ENCODE results near the gene CEP57L1. TPM values are rescaled to one million over a fixed set of nuclear protein-coding genes. Genes with fewer than 3 reads are reported as not detected.

CEP57L1 gene
- total and polyA plus RNA-seq, 2 experiments from 2014 or later, result 17.1 to 20.2 TPM

DNA sequence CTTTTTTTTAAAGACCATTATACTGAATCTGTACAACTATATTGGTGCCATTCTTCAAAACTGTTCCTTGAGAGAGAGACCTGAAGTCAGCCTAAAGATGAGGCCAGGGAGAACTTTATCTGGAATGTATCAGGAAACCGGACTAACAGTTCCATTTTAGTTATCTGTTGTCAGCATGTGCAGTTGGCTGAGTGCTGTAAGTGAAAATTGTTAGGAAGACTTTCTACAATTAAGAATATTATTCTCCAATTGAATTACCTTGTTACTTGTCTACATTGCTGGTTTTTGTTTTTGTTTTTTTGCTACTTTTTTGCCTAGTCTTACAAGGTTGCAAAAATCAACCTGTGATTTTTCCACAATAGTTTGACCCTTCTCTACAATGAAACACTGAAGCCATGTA is 7.5 kb downstream of the CEP57L1 start:
- no peaks in the 10 kb centered on the region for H3K4me1 ChIP-seq (ENCODE audit: insufficient read depth)
- H3K9me2 ChIP-seq (ENCODE audit: insufficient read depth), result no peaks in the 10 kb centered on the region
- H3K4me3 Mint-ChIP-seq, result no peak overlapping the region
- H3K4me2 ChIP-seq, result no peak overlapping the region
- H4K20me1 ChIP-seq (replicated peaks; ENCODE audit: insufficient read depth), result 0 out of 2 replicates have a peak, but pooled peaks cover 5% of the 10 kb centered on the region
- no peak overlapping the region for H3K27ac ChIP-seq (ENCODE audit: low read depth)
- no peaks in the 10 kb centered on the region for H3K36me3 Mint-ChIP-seq (ENCODE audit: low read depth)
- no peaks in the 10 kb centered on the region for H3K36me3 ChIP-seq (ENCODE audit: insufficient read depth)
- DNase-seq (ENCODE audit: low spot score) (no peak), ATAC-seq (no peak)
- H3K4me3 ChIP-seq, result no peak overlapping the region
- no peaks in the 10 kb centered on the region for H3K27me3 Mint-ChIP-seq (ENCODE audit: insufficient read depth, low read depth, poor library complexity)
- no peaks in the 10 kb centered on the region for H3K79me2 ChIP-seq (replicated peaks; ENCODE audit: insufficient read depth)
- no peaks in the 10 kb centered on the region for H3K4me1 Mint-ChIP-seq
- no peak overlapping the region for H3K27ac Mint-ChIP-seq
- no peaks in the 10 kb centered on the region for H3K27me3 ChIP-seq (ENCODE audit: insufficient read depth)
- no peaks in the 10 kb centered on the region for H3K9me3 Mint-ChIP-seq
- H3F3A ChIP-seq (replicated peaks; ENCODE audit: low read depth), result no peaks in the 10 kb centered on the region
- H2AFZ ChIP-seq, result no peak overlapping the region
- TF ChIP-seq NANOG (IDR thresholded peaks at IDR 0.05; ENCODE audit: borderline replicate concordance), result no peak
- TF ChIP-seq, protein P1, sequence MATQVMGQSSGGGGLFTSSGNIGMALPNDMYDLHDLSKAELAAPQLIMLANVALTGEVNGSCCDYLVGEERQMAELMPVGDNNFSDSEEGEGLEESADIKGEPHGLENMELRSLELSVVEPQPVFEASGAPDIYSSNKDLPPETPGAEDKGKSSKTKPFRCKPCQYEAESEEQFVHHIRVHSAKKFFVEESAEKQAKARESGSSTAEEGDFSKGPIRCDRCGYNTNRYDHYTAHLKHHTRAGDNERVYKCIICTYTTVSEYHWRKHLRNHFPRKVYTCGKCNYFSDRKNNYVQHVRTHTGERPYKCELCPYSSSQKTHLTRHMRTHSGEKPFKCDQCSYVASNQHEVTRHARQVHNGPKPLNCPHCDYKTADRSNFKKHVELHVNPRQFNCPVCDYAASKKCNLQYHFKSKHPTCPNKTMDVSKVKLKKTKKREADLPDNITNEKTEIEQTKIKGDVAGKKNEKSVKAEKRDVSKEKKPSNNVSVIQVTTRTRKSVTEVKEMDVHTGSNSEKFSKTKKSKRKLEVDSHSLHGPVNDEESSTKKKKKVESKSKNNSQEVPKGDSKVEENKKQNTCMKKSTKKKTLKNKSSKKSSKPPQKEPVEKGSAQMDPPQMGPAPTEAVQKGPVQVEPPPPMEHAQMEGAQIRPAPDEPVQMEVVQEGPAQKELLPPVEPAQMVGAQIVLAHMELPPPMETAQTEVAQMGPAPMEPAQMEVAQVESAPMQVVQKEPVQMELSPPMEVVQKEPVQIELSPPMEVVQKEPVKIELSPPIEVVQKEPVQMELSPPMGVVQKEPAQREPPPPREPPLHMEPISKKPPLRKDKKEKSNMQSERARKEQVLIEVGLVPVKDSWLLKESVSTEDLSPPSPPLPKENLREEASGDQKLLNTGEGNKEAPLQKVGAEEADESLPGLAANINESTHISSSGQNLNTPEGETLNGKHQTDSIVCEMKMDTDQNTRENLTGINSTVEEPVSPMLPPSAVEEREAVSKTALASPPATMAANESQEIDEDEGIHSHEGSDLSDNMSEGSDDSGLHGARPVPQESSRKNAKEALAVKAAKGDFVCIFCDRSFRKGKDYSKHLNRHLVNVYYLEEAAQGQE (IDR thresholded peaks at IDR 0.05; ENCODE audit: unreplicated experiment), result no peak
- no peak for TF ChIP-seq EZH2phosphoT487 (IDR thresholded peaks at IDR 0.05; ENCODE audit: unreplicated experiment)
- TF ChIP-seq, protein P2, sequence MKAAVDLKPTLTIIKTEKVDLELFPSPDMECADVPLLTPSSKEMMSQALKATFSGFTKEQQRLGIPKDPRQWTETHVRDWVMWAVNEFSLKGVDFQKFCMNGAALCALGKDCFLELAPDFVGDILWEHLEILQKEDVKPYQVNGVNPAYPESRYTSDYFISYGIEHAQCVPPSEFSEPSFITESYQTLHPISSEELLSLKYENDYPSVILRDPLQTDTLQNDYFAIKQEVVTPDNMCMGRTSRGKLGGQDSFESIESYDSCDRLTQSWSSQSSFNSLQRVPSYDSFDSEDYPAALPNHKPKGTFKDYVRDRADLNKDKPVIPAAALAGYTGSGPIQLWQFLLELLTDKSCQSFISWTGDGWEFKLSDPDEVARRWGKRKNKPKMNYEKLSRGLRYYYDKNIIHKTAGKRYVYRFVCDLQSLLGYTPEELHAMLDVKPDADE (IDR thresholded peaks at IDR 0.05), result no peak
- no peak for TF ChIP-seq EZH2 (IDR thresholded peaks at IDR 0.05; ENCODE audit: low read depth, unreplicated experiment)
- no peak for TF ChIP-seq STAT1 (IDR thresholded peaks at IDR 0.05; ENCODE audit: unreplicated experiment)
- TF ChIP-seq JUNB (IDR thresholded peaks at IDR 0.05; ENCODE audit: unreplicated experiment), result no peak
- no peak for TF ChIP-seq POLR2AphosphoS5 (IDR thresholded peaks at IDR 0.05; ENCODE audit: low read depth)

DNA sequence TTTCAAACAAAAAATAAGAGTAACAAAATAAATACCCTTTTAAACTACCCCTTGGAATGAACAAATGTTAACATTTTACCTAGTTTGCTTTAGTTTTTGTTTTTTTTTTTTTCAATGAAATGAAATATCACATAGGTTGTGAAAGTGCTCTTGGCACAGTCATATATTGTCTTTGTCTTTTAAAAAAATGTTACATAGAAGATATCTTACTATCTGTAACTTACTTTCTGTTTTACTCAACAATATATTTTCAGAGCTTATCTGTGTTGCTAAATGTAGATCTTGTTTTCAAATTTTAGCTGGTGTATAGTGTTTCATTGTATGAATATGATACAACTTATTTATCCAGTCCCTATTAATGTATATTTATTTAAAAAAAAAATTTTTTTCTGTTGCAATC is 8.6 kb downstream of the CEP57L1 start:
- no peaks in the 10 kb centered on the region for H3K79me2 ChIP-seq (replicated peaks; ENCODE audit: insufficient read depth)
- H3K36me3 ChIP-seq (ENCODE audit: insufficient read depth), result no peaks in the 10 kb centered on the region
- H3F3A ChIP-seq (replicated peaks; ENCODE audit: low read depth), result no peaks in the 10 kb centered on the region
- H3K27me3 Mint-ChIP-seq (ENCODE audit: insufficient read depth, low read depth, poor library complexity), result no peaks in the 10 kb centered on the region
- no peaks in the 10 kb centered on the region for H3K27me3 ChIP-seq (ENCODE audit: insufficient read depth)
- no peaks in the 10 kb centered on the region for H3K9me2 ChIP-seq (ENCODE audit: insufficient read depth)
- no peak overlapping the region for H3K4me3 ChIP-seq
- no peak overlapping the region for H3K27ac Mint-ChIP-seq
- ATAC-seq (no peak), DNase-seq (ENCODE audit: low spot score) (no peak)
- H3K36me3 Mint-ChIP-seq (ENCODE audit: low read depth), result no peaks in the 10 kb centered on the region
- H3K4me2 ChIP-seq, result no peak overlapping the region
- no peak overlapping the region for H3K27ac ChIP-seq (ENCODE audit: low read depth)
- no peaks in the 10 kb centered on the region for H3K4me1 ChIP-seq (ENCODE audit: insufficient read depth)
- no peak overlapping the region for H3K4me3 Mint-ChIP-seq
- H2AFZ ChIP-seq, result no peak overlapping the region
- no peaks in the 10 kb centered on the region for H3K9me3 Mint-ChIP-seq
- H3K4me1 Mint-ChIP-seq, result no peaks in the 10 kb centered on the region
- 0 out of 2 replicates have a peak, but pooled peaks cover 5% of the 10 kb centered on the region for H4K20me1 ChIP-seq (replicated peaks; ENCODE audit: insufficient read depth)
- TF ChIP-seq, protein P2 (IDR thresholded peaks at IDR 0.05), result no peak
- no peak for TF ChIP-seq ZNF114 (CRISPR knock-in tag; IDR thresholded peaks at IDR 0.05)
- TF ChIP-seq, protein P3, sequence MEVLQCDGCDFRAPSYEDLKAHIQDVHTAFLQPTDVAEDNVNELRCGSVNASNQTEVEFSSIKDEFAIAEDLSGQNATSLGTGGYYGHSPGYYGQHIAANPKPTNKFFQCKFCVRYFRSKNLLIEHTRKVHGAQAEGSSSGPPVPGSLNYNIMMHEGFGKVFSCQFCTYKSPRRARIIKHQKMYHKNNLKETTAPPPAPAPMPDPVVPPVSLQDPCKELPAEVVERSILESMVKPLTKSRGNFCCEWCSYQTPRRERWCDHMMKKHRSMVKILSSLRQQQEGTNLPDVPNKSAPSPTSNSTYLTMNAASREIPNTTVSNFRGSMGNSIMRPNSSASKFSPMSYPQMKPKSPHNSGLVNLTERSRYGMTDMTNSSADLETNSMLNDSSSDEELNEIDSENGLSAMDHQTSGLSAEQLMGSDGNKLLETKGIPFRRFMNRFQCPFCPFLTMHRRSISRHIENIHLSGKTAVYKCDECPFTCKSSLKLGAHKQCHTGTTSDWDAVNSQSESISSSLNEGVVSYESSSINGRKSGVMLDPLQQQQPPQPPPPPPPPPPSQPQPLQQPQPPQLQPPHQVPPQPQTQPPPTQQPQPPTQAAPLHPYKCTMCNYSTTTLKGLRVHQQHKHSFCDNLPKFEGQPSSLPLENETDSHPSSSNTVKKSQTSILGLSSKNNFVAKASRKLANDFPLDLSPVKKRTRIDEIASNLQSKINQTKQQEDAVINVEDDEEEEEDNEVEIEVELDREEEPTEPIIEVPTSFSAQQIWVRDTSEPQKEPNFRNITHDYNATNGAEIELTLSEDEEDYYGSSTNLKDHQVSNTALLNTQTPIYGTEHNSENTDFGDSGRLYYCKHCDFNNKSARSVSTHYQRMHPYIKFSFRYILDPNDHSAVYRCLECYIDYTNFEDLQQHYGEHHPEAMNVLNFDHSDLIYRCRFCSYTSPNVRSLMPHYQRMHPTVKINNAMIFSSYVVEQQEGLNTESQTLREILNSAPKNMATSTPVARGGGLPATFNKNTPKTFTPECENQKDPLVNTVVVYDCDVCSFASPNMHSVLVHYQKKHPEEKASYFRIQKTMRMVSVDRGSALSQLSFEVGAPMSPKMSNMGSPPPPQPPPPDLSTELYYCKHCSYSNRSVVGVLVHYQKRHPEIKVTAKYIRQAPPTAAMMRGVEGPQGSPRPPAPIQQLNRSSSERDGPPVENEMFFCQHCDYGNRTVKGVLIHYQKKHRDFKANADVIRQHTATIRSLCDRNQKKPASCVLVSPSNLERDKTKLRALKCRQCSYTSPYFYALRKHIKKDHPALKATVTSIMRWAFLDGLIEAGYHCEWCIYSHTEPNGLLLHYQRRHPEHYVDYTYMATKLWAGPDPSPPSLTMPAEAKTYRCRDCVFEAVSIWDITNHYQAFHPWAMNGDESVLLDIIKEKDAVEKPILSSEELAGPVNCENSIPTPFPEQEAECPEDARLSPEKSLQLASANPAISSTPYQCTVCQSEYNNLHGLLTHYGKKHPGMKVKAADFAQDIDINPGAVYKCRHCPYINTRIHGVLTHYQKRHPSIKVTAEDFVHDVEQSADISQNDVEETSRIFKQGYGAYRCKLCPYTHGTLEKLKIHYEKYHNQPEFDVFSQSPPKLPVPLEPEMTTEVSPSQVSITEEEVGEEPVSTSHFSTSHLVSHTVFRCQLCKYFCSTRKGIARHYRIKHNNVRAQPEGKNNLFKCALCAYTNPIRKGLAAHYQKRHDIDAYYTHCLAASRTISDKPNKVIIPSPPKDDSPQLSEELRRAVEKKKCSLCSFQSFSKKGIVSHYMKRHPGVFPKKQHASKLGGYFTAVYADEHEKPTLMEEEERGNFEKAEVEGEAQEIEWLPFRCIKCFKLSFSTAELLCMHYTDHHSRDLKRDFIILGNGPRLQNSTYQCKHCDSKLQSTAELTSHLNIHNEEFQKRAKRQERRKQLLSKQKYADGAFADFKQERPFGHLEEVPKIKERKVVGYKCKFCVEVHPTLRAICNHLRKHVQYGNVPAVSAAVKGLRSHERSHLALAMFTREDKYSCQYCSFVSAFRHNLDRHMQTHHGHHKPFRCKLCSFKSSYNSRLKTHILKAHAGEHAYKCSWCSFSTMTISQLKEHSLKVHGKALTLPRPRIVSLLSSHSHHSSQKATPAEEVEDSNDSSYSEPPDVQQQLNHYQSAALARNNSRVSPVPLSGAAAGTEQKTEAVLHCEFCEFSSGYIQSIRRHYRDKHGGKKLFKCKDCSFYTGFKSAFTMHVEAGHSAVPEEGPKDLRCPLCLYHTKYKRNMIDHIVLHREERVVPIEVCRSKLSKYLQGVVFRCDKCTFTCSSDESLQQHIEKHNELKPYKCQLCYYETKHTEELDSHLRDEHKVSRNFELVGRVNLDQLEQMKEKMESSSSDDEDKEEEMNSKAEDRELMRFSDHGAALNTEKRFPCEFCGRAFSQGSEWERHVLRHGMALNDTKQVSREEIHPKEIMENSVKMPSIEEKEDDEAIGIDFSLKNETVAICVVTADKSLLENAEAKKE (CRISPR knock-in tag; IDR thresholded peaks at IDR 0.05), result no peak
- no peak for TF ChIP-seq EZH2 (IDR thresholded peaks at IDR 0.05; ENCODE audit: low read depth, unreplicated experiment)
- no peak for TF ChIP-seq STAT1 (IDR thresholded peaks at IDR 0.05; ENCODE audit: unreplicated experiment)

Measured in GM23338 (cell line).